BLaER1 (cell line): Measurements from ENCODE around the gene CSF2RB.

ENCODE experiments used
- H3K27ac ChIP-seq: shearing (Covaris generic); formaldehyde crosslinking; 2 replicates; pipeline ENCODE4 v1.8.1; 2022
- H3K27me3 ChIP-seq: shearing (Covaris generic); formaldehyde crosslinking; 2 replicates; pipeline ENCODE4 v1.8.1; 2022
- H3K36me3 ChIP-seq: shearing (Covaris generic); formaldehyde crosslinking; 2 replicates; pipeline ENCODE4 v1.8.1; 2022
- H3K4me1 ChIP-seq: shearing (Covaris generic); formaldehyde crosslinking; 2 replicates; pipeline ENCODE4 v1.8.1; 2022
- H3K4me2 ChIP-seq: shearing (Covaris generic); formaldehyde crosslinking; 2 replicates; pipeline ENCODE4 v1.8.1; 2022
- H3K4me3 ChIP-seq: shearing (Covaris generic); formaldehyde crosslinking; 2 replicates; pipeline ENCODE4 v1.8.1; 2022
- H3K9ac ChIP-seq: shearing (Covaris generic); formaldehyde crosslinking; 2 replicates; pipeline ENCODE4 v1.8.1; 2022
- H3K9me3 ChIP-seq: shearing (Covaris generic); formaldehyde crosslinking; 2 replicates; pipeline ENCODE4 v1.8.1; 2022
- H4K20me1 ChIP-seq: shearing (Covaris generic); formaldehyde crosslinking; 2 replicates; pipeline ENCODE4 v1.8.1; 2022
- Cebpa-rat ChIP-seq: shearing (Covaris generic); IDR thresholded peaks from 2 replicates; pipeline ENCODE4 v1.8.1; 2022

CSF2RB gene

DNA sequence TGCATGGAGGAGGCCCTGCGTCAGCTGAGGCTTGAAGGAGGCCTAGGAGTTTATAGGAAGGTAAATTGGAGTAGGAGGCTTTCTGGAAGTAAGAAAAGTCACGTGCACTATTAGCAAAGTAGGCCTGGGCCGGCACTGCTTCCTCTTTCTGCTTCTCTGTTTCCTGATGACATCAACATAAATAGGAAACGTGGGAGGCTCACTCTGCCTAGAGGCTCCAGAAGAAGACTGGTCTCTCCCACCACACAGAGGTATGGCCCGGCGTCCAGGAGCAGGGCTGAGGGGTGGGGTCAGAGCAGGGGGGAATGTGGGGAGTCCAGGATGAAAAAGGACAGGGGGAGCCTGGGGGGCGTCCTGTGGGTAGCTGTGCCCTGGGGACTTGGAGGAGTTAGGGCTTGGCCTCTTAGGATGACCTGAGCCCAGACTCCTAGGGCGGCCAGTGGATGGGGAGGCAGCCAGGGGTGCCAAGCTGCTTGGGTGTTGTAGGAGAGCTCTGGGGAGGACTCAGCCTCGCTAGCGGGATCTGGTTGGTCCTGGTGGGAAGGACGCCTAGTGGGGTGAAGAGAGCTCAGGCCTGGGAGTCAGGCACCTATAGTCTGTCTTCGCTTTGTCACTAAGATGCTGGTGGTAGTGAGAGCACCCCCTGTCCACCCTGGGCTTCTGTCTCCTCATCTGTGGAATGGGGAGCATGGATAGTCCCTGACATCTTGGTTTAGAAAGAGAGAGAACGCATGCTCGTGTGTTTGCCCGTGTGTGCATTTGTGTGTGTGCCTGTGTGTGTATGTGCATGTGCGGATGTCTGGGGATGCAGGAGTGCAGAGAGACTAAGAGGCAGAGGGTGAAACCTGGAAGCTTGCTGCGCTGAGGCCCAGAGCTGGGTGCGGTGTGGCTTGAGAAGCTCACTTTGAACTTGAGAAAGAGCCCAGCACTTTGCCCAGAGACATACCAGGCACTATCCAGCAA lies at the start of gene CSF2RB:
TSS of gene CSF2RB (plus strand) at position 202 of the 963 bp plus-strand sequence. CDS start 8,580 bp downstream, outside the sequence.
- H3K27ac ChIP-seq, result peak within 1 kb of the TSS; percentile 88
- peak within 1 kb of the TSS; percentile 95 for H3K4me2 ChIP-seq
- peak within 1 kb of the TSS; percentile 83 for H3K9ac ChIP-seq
- H3K4me3 ChIP-seq, result peak within 1 kb of the TSS; percentile 74
- no peaks in the 10 kb centered on the region for H3K27me3 ChIP-seq
- H3K36me3 ChIP-seq, result peaks cover 5% of the 10 kb centered on the region
- no peak for TF ChIP-seq Cebpa-rat
- H3K4me1 ChIP-seq, result peaks cover 26% of the 10 kb centered on the region
- peaks cover 10% of the 10 kb centered on the region; the same call in 1 of the 2 replicates for H4K20me1 ChIP-seq
- H3K9me3 ChIP-seq, result peaks cover 4% of the 10 kb centered on the region; the same call in 1 of the 2 replicates

DNA sequence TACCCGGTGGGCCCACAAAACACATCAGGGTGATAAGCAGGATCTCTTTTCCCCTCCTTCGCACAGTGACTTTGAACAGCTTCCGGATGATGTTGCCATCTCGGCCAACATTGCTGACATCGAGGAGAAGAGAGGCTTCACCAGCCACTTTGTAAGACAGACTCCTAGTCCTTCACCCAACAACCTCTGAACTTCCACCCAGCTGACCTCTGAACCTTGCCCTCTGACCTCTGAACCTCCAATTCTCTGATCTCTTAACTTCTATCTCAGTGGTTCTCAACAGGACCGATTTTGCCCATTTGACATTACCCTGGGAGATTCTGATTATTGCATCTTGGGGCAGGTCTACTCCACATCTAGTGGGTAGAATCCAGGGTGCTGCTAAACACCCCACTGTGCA lies 49.4 kb upstream of the CSF2RB start:
- no peak overlapping the region for H3K27ac ChIP-seq
- peaks cover 36% of the 10 kb centered on the region for H3K36me3 ChIP-seq
- TF ChIP-seq Cebpa-rat, result no peak
- H3K9me3 ChIP-seq, result no peaks in the 10 kb centered on the region
- peaks cover 82% of the 10 kb centered on the region for H3K4me1 ChIP-seq
- no peak overlapping the region for H3K9ac ChIP-seq
- H3K4me2 ChIP-seq, result peak overlapping the region; percentile 97
- no peak overlapping the region for H3K4me3 ChIP-seq
- H4K20me1 ChIP-seq, result peaks cover 19% of the 10 kb centered on the region
- H3K27me3 ChIP-seq, result no peaks in the 10 kb centered on the region

DNA sequence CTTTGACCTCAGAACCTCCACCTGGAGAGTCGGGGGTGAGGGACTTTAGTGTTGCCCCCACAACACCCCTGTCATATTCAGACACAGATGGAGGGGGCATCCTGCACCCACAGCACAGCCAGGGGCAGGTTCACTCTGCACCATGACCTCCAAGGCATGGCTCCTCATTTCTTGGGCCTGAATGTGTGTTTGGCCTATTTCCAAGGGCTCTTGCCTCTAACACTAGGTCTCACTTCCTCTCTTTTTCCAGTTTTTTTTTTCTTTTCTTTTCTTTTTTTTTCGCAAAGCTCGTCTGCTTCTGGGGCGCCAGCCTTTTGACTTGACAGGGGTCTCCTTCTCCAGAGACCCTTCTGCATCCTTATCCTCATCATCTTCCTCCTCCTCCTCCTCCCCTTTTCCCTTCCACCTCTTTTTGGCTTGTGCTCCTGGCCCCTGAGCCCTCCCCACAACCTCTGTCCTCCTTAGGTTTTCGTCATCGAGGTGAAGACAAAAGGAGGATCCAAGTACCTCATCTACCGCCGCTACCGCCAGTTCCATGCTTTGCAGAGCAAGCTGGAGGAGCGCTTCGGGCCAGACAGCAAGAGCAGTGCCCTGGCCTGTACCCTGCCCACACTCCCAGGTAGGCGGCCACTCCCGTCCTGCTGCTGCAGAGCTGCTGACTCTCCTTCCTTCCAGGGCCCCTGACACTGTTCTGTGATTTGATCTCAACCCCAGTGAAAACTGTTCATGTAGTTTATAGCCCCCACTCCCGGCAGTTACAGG lies 48.8 kb upstream of the CSF2RB start:
- peak overlapping the region; percentile 97 for H3K4me2 ChIP-seq
- peaks cover 43% of the 10 kb centered on the region for H3K36me3 ChIP-seq
- H3K9me3 ChIP-seq, result no peaks in the 10 kb centered on the region
- H3K27ac ChIP-seq, result peak overlapping the region; percentile 55
- peak overlapping the region; percentile 20 for H3K9ac ChIP-seq
- no peaks in the 10 kb centered on the region for H3K27me3 ChIP-seq
- H3K4me3 ChIP-seq, result no peak overlapping the region
- peaks cover 76% of the 10 kb centered on the region for H3K4me1 ChIP-seq
- no peak for TF ChIP-seq Cebpa-rat
- H4K20me1 ChIP-seq, result peaks cover 19% of the 10 kb centered on the region

DNA sequence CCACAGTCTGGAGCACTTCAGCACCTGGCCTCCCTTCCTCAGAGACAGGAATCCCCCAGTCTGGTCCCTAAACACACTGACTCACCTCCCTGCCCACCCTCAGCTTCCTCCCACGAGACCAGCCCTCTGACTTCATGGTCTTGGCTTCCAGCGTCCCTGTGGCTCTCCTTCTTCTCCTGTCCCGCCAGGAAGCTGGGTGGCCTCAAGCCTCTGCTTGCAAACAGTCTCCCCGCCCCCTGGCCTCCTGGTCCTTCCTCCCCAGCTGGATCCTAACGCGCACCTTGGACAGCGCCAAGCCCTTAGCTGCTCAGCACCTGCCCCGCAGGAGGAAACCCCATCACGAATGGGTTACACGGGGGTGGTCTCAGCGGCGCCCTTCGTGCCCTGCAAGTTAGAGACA lies 48.1 kb upstream of the CSF2RB start:
- H3K27ac ChIP-seq, result peak overlapping the region; percentile 55

DNA sequence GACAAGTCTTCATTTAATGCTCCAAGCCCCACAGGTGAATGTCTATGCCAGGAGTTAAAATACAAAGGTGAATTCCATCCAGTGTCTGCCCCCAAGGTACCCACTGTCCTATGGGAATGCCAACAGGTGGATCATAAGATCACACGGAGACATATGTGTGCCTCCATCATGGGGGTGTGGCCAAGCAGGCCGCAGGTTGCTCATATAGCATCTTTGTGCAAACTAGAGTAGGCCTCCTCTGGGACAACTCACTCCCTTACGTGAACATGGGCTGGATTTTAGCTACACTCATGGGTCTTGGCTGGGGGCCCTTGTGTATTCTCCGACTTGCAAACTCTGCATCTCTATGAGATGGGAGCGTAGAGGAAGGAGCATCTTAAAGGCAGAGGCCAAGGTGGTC lies 45.7 kb upstream of the CSF2RB start:
- Histone ChIP-seq H3K27me3 (no peaks in the 10 kb centered on the region), H4K20me1 (peaks cover 19% of the 10 kb centered on the region), H3K4me2 (no peak overlapping the region), H3K36me3 (peaks cover 73% of the 10 kb centered on the region), H3K9ac (no peak overlapping the region), H3K4me1 (peaks cover 47% of the 10 kb centered on the region), H3K9me3 (no peaks in the 10 kb centered on the region), H3K4me3 (no peak overlapping the region), H3K27ac (no peak overlapping the region)
- TF ChIP-seq Cebpa-rat, result no peak

More for the DNA sequence above, 48.1 kb upstream of the CSF2RB start:
- Histone ChIP-seq H4K20me1 (peaks cover 19% of the 10 kb centered on the region), H3K36me3 (peaks cover 50% of the 10 kb centered on the region), H3K9ac (peak overlapping the region; percentile 20), H3K4me1 (peaks cover 69% of the 10 kb centered on the region), H3K4me3 (no peak overlapping the region), H3K4me2 (peak overlapping the region; percentile 97), H3K9me3 (no peaks in the 10 kb centered on the region), H3K27me3 (no peaks in the 10 kb centered on the region)
- TF ChIP-seq Cebpa-rat, result no peak

DNA sequence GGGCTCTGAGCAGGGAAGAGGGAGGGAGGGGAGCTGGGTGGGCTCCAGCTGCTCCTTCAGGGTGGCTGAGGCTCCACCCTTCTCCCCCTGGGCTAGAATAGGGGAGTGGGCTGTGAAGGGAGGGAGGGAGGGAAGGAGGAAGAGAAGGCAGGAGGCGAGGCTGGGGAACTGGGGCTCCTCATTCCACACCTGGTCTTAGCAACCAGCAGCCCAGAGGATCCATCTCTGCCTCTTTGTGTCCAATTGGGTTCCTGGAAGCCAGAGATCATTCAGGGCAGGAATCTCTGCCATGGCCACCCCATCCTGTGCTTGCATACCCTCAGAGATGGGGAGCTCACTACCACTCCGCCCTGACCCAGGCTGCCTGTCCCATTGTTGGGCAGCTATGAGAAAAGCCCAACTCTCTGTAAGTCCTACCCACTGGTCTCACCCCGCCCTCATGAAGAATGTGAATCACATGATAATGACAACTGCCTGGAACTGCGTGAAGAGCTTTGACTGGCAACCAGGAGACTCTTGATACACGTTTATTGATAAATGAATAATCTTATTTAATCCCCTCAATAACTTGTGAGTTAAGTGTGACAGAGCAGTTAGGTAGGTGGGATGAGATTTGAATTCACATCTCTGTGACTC lies 44.8 kb upstream of the CSF2RB start:
- Histone ChIP-seq H3K4me3 (no peak overlapping the region), H3K27me3 (no peaks in the 10 kb centered on the region), H3K9me3 (no peaks in the 10 kb centered on the region), H3K4me2 (no peak overlapping the region), H3K9ac (no peak overlapping the region), H3K27ac (no peak overlapping the region), H4K20me1 (peaks cover 19% of the 10 kb centered on the region), H3K4me1 (peaks cover 42% of the 10 kb centered on the region), H3K36me3 (peaks cover 81% of the 10 kb centered on the region)
- no peak for TF ChIP-seq Cebpa-rat

DNA sequence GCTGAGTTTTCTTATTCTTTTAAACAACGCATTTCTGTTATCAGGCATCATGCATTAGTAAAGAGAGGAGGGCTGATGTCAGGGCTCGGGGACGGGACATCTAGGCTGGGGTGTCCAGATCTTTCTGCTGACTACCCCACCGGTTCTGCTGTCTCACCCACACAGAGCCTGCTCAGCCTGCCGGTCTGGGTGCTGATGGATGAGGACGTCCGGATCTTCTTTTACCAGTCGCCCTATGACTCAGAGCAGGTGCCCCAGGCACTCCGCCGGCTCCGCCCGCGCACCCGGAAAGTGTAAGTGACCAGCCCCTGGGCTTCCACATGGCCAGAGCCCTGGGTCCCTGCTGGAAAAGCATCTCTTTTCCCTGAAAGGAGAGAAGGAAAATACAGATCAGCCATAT lies 43.2 kb upstream of the CSF2RB start:
- Histone ChIP-seq H3K4me1 (peaks cover 36% of the 10 kb centered on the region), H3K36me3 (peaks cover 92% of the 10 kb centered on the region), H3K4me2 (no peak overlapping the region), H3K9ac (no peak overlapping the region), H3K4me3 (no peak overlapping the region), H3K9me3 (no peaks in the 10 kb centered on the region), H3K27me3 (no peaks in the 10 kb centered on the region), H4K20me1 (peaks cover 13% of the 10 kb centered on the region), H3K27ac (no peak overlapping the region)
- no peak for TF ChIP-seq Cebpa-rat

DNA sequence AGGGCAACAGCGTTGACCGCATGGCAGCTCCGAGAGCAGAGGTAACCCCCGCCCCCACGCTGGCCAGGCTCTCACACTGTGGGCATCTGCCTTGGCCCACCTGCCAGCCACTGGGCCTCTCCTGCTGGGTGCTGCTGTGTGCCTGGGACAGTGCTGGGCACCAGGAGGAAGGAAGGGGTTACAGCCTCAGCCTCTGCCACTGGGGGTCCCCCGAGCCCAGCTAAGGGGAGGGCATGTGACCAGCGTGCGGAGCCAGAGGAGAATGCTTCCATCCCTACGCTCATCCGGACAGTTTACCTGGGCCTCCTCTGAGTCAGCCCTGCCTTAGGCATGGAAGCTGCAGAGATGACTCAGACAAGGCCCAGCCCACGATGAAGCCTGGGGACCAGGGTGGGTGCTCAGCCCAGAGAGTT lies 41.8 kb upstream of the CSF2RB start:
- no peak overlapping the region for H3K9ac ChIP-seq
- peaks cover 22% of the 10 kb centered on the region for H3K4me1 ChIP-seq
- H3K27me3 ChIP-seq, result no peaks in the 10 kb centered on the region
- no peaks in the 10 kb centered on the region for H3K9me3 ChIP-seq
- H3K4me2 ChIP-seq, result no peak overlapping the region
- no peaks in the 10 kb centered on the region for H4K20me1 ChIP-seq
- no peak for TF ChIP-seq Cebpa-rat
- H3K27ac ChIP-seq, result no peak overlapping the region; the same call in 1 of the 2 replicates
- peaks cover 94% of the 10 kb centered on the region for H3K36me3 ChIP-seq
- H3K4me3 ChIP-seq, result no peak overlapping the region

DNA sequence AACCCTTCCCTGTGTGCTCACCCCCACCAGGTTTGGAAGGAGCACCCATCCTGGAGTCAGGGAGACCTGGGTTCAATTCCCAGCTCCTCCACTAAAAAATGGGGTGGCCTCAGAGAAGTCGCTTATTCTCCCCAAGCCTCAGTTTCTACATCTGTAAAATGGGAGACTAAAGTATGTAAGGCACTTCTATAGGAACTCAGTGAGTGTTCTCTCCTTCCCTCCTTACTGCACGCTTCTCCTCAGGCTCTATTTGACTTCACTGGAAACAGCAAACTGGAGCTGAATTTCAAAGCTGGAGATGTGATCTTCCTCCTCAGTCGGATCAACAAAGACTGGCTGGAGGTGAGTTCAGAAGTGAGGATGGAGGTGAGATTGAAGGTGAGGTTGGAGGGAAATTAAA lies 41.3 kb upstream of the CSF2RB start:
- no peaks in the 10 kb centered on the region for H3K9me3 ChIP-seq
- TF ChIP-seq Cebpa-rat, result no peak
- H3K4me2 ChIP-seq, result no peak overlapping the region
- H3K36me3 ChIP-seq, result peaks cover 94% of the 10 kb centered on the region
- no peak overlapping the region for H3K4me3 ChIP-seq
- H3K4me1 ChIP-seq, result peaks cover 18% of the 10 kb centered on the region
- no peak overlapping the region for H3K27ac ChIP-seq
- no peaks in the 10 kb centered on the region for H3K27me3 ChIP-seq
- no peaks in the 10 kb centered on the region for H4K20me1 ChIP-seq
- no peak overlapping the region for H3K9ac ChIP-seq
